Aorta (tissue), 5 donors: ENCODE results near the gene KCNJ1. TPM values are rescaled to one million over a fixed set of nuclear protein-coding genes. Genes with fewer than 3 reads are reported as not detected.

Experiments
- ATAC-seq: fragments of 200-7000 bp; cut with Tn5 transposase; one replicate; pipeline ENCODE4 v1.9.1; 2022; ENCODE audit warnings: moderate library complexity; ENCODE audit not compliant: low FRiP score
- DNase-seq, 2 donors: peaks; one replicate each; pipeline ENCODE4 v3.0.0-alpha.2; 2020
- H3K27ac ChIP-seq, 2 donors: one replicate each; pipeline ENCODE4 v1.5.1; 2013; ENCODE audit warnings: low read length in 2 of 2, mild to moderate bottlenecking in 2 of 2, moderate library complexity in 2 of 2, control low read depth in 1 of 2, inconsistent platforms in 1 of 2, low read depth in 1 of 2
- H3K27me3 ChIP-seq, 2 donors: one replicate each; pipeline ENCODE4 v1.6.1; 2013; ENCODE audit warnings: control low read depth in 1 of 2, low read length in 1 of 2, mild to moderate bottlenecking in 1 of 2, moderate library complexity in 1 of 2; ENCODE audit not compliant: insufficient read depth in 2 of 2, control insufficient read depth in 1 of 2
- H3K36me3 ChIP-seq, 2 donors: one replicate each; pipeline ENCODE4 v1.6.1; 2013; ENCODE audit warnings: control low read depth in 1 of 2, low read length in 1 of 2, mild to moderate bottlenecking in 1 of 2; ENCODE audit not compliant: insufficient read depth in 2 of 2, control insufficient read depth in 1 of 2
- H3K4me1 ChIP-seq, 2 donors: one replicate each; pipeline ENCODE4 v1.6.1; 2013; ENCODE audit warnings: low read length in 2 of 2, control low read depth in 1 of 2, mild to moderate bottlenecking in 1 of 2, moderate library complexity in 1 of 2; ENCODE audit not compliant: insufficient read depth in 2 of 2, control insufficient read depth in 1 of 2
- H3K4me3 ChIP-seq, 2 donors: one replicate each; pipeline ENCODE4 v1.5.1; 2013; ENCODE audit warnings: low read length in 2 of 2, control low read depth in 1 of 2, mild to moderate bottlenecking in 1 of 2
- H3K9me3 ChIP-seq: one replicate; pipeline ENCODE4 v1.6.1; 2013; ENCODE audit warnings: mild to moderate bottlenecking, low read length; ENCODE audit not compliant: control insufficient read depth
- WGBS, 2 donors: extraction: QIAGEN DNeasy Blood & Tissue Kit; methylation state at CpG; one replicate each; pipeline ENCODE4 v1.1.7; 2013; 5-methylcytosine and 5-hydroxymethylcytosine counted together
- intact Hi-C, 2 donors: fragments of 100-400 bp; cut with DNase I; formaldehyde crosslinking; loops; one replicate each; pipeline versions ENCODE4 v1.14.2 to v1.15.0; 2022
- polyA plus RNA-seq, 2 donors: library from polyadenylated mRNA; stranded (reverse); fragments of 200-250 nt; gene quantifications; one replicate each; pipeline ENCODE4 v1.2.3, GENCODE V29; 2013
- total RNA-seq, 2 donors: library from RNA; stranded (reverse); fragmentation: NEBNext Ultra II Directional; extraction: Animal tissue kit (Norgen Biotek cat#: 25700); gene quantifications; one replicate each; pipeline ENCODE4 v1.2.1, GENCODE V29; 2021
- donor health status: healthy with polysubstance abuse.
- donor health status: Bipolar disorder and iron deficiency.
- donor health status: DM: no; HTN: no; CAD: no.
- donor health status: DM: no; HTN: no; CAD: no.
- donor health status: DM: yes; HTN: yes; CAD: no.

The KCNJ1 gene
- total and polyA plus RNA-seq, 4 donors, result 0.19 to 0.24 TPM; not detected in 2

DNA sequence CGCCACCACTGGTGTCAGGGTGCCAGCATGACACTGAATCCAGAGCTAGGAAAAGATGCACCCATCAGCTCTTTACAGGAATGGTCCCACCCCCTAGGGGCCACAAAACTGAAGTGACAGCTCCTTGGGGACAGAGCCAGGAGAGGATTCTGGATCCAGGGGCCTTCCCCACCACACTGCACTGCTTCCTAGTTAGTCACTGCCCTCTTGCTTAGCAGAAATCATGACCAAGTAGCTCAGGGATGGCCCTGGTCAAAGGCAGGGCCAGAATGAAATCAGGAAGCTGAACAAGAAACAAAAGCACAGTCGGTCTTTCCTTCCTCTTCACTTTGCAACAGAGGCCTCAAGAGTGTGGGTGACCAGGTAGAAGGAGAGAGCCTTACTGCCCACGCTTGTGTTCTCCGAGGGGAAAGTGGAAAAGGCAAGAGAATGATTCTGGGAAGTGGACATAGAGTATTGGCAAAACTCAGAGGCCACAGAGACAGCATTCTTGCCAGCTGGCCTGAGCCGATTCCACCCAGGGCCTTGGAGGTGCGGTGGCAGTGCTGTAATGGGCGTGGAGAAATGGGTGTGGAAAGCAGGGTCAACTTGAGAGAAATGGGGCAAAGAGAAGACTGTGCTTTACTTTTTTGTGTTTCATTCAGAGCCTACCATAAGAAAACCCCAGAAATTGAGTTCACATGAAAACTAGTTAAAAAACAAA lies 39.8 kb downstream of the KCNJ1 start:
- 46 to 50% methylated on average over 7 of the region's 7 CpGs for WGBS, 2 donors
- intact Hi-C loops, result loop anchor here (5.0 kb wide), 2 partner anchors 50 to 535 kb away; no protein-coding TSS in a partner anchor
- Histone ChIP-seq H3K4me3 (no peak overlapping the region), H3K4me1 (no peaks in the 10 kb centered on the region), H3K27ac (no peak overlapping the region), H3K36me3 (no peaks in the 10 kb centered on the region), H3K27me3 (no peaks in the 10 kb centered on the region), H3K9me3 (no peaks in the 10 kb centered on the region)
- ATAC-seq (no peak), DNase-seq (no peak)

DNA sequence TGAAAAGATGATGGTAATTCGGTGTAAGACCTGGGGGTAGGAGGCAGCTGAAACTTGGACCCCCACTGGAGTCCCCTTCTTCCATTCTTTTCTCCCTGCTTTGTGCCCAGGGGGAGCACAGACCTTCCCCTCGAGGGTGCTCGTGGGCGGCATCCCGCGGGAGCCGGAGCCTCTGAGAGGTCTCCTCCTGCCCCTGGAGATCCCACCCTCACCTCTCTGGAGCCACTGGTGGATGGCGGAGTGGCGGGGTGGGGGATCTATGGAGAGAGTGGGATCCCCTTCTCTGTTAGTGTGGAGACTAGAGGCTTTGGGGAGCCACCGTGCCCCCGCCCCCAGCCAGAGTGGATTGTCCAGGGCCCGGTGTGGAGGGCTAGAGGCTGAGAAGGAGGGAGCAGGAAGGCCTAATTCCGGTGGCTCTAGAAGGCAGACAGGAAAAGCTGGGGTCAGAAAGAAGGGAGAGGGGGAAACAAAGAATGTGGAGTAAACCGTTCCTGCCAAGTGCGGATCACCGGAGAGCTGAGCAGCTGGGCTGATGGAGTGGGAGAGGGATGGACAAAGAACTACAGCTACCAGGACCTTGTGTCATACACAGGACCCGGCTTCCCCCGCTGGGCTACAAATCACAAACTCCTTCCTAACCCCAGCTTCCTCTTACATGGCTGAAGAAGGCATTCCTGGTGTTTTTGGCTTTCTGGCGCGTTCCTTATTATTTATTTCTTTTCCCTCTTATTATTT lies 41.9 kb downstream of the KCNJ1 start:
- Histone ChIP-seq H3K4me1 (no peaks in the 10 kb centered on the region), H3K27me3 (no peaks in the 10 kb centered on the region), H3K27ac (no peak overlapping the region), H3K9me3 (no peaks in the 10 kb centered on the region), H3K36me3 (no peaks in the 10 kb centered on the region), H3K4me3 (no peak overlapping the region)
- intact Hi-C loops, result loop anchor here (5.0 kb wide), 2 partner anchors 48 to 533 kb away; no protein-coding TSS in a partner anchor
- WGBS, 2 donors, result 88 to 93% methylated on average over 18 to 20 of the region's 20 CpGs
- ATAC-seq (no peak), DNase-seq (no peak)

GRCh38 chr11:128824191-128825049 lies 42.7 kb downstream of the KCNJ1 start:
- Histone ChIP-seq H3K4me1 (no peaks in the 10 kb centered on the region), H3K36me3 (no peaks in the 10 kb centered on the region), H3K9me3 (no peaks in the 10 kb centered on the region), H3K4me3 (no peak overlapping the region), H3K27me3 (no peaks in the 10 kb centered on the region), H3K27ac (no peak overlapping the region)
- DNase-seq (peak in 1 of 2 donors; percentile 49), ATAC-seq (peak; percentile 75)
- 11 to 14% methylated on average over 65 to 68 of the region's 68 CpGs for WGBS, 2 donors
- intact Hi-C loops, result loop anchor here (5.0 kb wide), 2 partner anchors 47 to 532 kb away; no protein-coding TSS in a partner anchor

DNA sequence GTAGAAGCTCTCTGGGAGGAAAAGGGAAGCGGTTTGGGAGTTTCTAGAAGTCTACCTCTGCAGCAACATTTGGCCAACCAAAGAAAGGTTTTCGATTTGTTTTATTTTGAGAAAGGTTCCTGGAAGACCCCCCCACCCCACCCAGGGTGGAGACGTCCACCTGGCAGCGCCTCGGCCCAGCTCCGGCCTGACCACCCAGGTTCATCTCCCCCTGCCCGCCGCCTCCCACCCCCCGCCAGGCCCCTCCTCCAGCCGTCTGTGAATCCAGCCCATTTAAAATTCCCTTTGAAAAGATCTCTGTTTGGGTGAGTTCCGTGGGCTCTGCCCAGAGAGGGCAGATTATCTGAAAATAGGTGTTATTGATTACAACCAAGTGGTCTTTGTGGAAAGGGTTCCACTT lies 43.3 kb downstream of the KCNJ1 start:
- Histone ChIP-seq H3K36me3 (no peaks in the 10 kb centered on the region), H3K9me3 (no peaks in the 10 kb centered on the region), H3K4me1 (no peaks in the 10 kb centered on the region), H3K27ac (no peak overlapping the region), H3K4me3 (no peak overlapping the region), H3K27me3 (no peaks in the 10 kb centered on the region)
- no peak for ATAC-seq
- 67 to 76% methylated on average over 11 of the region's 11 CpGs for WGBS, 2 donors
- intact Hi-C loops, result no loop called here
- DNase-seq, result no peak

GRCh38 chr11:128822130-128822529 lies 45.0 kb downstream of the KCNJ1 start:
- Histone ChIP-seq H3K27ac (no peak overlapping the region), H3K4me3 (no peak overlapping the region), H3K4me1 (no peaks in the 10 kb centered on the region), H3K36me3 (no peaks in the 10 kb centered on the region), H3K9me3 (no peaks in the 10 kb centered on the region), H3K27me3 (no peaks in the 10 kb centered on the region)
- intact Hi-C loops, result no loop called here
- 93 to 97% methylated on average over 2 of the region's 2 CpGs for WGBS, 2 donors
- DNase-seq (no peak), ATAC-seq (no peak)

DNA sequence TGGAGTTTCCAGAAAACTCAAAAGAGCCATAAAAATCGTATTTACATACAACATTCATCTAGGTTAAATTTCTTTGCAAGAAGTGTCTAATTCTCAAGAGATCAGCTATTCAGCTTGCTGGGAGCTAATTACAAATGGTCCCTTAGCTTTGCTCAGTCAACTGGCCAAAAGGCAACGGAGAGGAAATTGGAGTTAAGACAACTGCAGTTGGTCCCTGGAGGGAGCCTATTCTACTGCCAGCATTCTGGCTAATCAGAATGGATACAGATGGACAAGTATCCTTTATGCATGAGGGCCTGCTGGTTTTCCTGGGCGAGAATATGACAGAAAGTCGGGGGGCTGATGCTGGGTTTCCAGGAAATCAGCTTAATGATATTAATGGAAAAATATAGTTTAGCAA lies 45.5 kb downstream of the KCNJ1 start:
- no peaks in the 10 kb centered on the region for H3K9me3 ChIP-seq
- H3K36me3 ChIP-seq, result no peaks in the 10 kb centered on the region
- H3K4me3 ChIP-seq, result no peak overlapping the region
- no peak for ATAC-seq
- H3K27me3 ChIP-seq, result no peaks in the 10 kb centered on the region
- no peaks in the 10 kb centered on the region for H3K4me1 ChIP-seq
- H3K27ac ChIP-seq, result no peak overlapping the region
- DNase-seq, result no peak
- intact Hi-C loops, result no loop called here
- 91 to 95% methylated on average over 4 of the region's 4 CpGs for WGBS, 2 donors

DNA sequence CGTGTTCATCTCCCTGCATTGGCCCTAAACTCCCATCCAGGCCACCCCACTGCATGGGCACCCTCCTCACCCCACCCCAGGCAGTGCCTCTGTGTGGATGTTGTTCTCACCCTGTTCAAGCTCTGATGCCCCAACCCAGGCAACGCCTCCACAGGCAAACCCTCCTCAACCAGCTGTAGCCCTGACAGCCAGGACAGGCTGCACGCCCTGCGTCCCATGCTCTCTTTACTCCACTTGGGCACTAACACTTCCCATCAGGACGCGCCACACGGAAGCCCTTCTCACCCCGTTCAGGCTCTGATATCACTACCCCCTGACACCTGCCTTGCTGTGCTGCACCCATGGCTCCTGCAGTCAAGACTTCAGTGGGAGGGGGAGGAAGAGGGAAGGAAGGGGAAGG lies 47.9 kb downstream of the KCNJ1 start:
- Histone ChIP-seq H3K4me1 (no peaks in the 10 kb centered on the region), H3K27me3 (no peaks in the 10 kb centered on the region), H3K9me3 (no peaks in the 10 kb centered on the region), H3K4me3 (no peak overlapping the region), H3K36me3 (no peaks in the 10 kb centered on the region), H3K27ac (no peak overlapping the region)
- 87 to 92% methylated on average over 8 of the region's 8 CpGs for WGBS, 2 donors
- intact Hi-C loops, result loop anchor here in 1 of 2 donors (5.0 kb wide), 1 partner anchor 42 kb away; no protein-coding TSS in a partner anchor
- DNase-seq, result no peak
- ATAC-seq, result no peak

DNA sequence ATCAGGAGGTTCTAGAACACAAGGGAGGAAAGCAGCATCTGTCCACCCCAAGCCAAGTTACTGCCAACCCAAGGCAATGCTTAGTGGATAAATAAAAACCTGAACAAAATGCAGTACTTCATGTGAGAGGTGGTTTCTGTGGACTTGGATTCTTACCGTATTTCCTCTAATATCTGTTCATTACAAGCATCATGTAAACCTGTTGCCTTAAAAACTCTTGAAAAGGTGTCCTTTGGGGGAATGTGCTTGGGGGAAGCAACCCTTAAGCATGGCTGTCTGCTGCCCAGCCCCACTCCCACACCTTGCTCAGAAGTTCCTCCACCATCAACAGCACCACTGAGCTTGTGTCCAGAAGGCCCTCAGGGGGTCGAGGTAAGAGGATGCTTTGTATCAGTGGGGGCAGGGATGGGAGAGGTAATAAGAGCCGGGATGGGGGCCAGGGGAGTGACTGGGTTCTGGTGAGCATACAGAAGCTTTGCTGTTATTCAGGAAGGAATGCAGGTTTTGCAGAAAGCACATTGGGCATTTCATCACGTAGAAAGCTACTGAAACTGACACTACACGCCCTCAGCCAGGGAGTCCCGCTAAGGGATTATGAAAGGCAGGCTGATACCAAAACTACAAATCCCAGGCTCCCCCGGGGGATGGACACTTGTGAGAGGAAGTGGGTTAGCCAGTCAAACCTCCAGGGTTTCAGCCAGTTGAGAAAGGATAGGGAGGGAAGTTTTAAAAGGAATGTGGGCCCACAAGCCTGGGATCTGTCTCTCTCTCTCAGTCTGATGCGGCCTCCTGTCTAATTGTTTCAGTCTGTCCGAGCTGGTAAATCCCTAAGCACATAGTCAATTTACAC lies 52.0 kb downstream of the KCNJ1 start:
- peak in 1 of 2 donors; percentile 65 for DNase-seq
- intact Hi-C loops, result loop anchor here in 1 of 2 donors (5.0 kb wide), 1 partner anchor 38 kb away; no protein-coding TSS in a partner anchor
- no peak overlapping the region for H3K27ac ChIP-seq
- WGBS, 2 donors, result 49 to 57% methylated on average over 9 of the region's 9 CpGs
- no peaks in the 10 kb centered on the region for H3K9me3 ChIP-seq
- peak; percentile 62 for ATAC-seq
- no peaks in the 10 kb centered on the region for H3K27me3 ChIP-seq
- H3K4me3 ChIP-seq, result no peak overlapping the region
- H3K36me3 ChIP-seq, result no peaks in the 10 kb centered on the region
- H3K4me1 ChIP-seq, result no peaks in the 10 kb centered on the region
